Progenitor cell of endocrine pancreas (in vitro differentiated cells): ENCODE data around the gene RBM26. TPM values are rescaled to one million over a fixed set of nuclear protein-coding genes. Genes with fewer than 3 reads are reported as not detected.

Experiments used
- DNase-seq: peaks from one replicate; pipeline ENCODE4 v3.0.0; 2021; ENCODE audit warnings: low spot score; ENCODE audit not compliant: unreplicated experiment
- H3K27ac Mint-ChIP-seq: 2 replicates; pipeline ENCODE4 v1.8.0; 2021; ENCODE audit warnings: mild to moderate bottlenecking, moderate library complexity, mixed read lengths
- H3K27me3 Mint-ChIP-seq: 2 replicates; pipeline ENCODE4 v1.8.0; 2021; ENCODE audit warnings: mixed read lengths
- H3K36me3 Mint-ChIP-seq: 2 replicates; pipeline ENCODE4 v1.8.0; 2022; ENCODE audit warnings: mixed read lengths; ENCODE audit not compliant: insufficient read depth
- H3K4me1 Mint-ChIP-seq: 2 replicates; pipeline ENCODE4 v1.8.0; 2021; ENCODE audit warnings: low read depth, mixed read lengths
- H3K4me3 Mint-ChIP-seq: 2 replicates; pipeline ENCODE4 v1.8.0; 2021; ENCODE audit warnings: low read depth, mild to moderate bottlenecking, moderate library complexity, mixed read lengths
- H3K9me3 Mint-ChIP-seq: 2 replicates; pipeline ENCODE4 v1.8.0; 2021; ENCODE audit warnings: low read depth, mixed read lengths
- CTCF ChIP-seq: fragments of 200-600 bp; sonication (generic); IDR thresholded peaks from one replicate; pipeline ENCODE4 v1.5.0; 2021; ENCODE audit warnings: antibody characterized with exemption, mild to moderate bottlenecking; ENCODE audit not compliant: unreplicated experiment
- long read RNA-seq: library from polyadenylated mRNA; unstranded; transcript quantifications from one replicate; pipeline ENCODE4 v2.0.0, GENCODE V29; 2020
- total RNA-seq: library from RNA; stranded (reverse); gene quantifications from 2 replicates; pipeline ENCODE4 v1.2.1, GENCODE V29; 2021

The RBM26 gene, protein sequence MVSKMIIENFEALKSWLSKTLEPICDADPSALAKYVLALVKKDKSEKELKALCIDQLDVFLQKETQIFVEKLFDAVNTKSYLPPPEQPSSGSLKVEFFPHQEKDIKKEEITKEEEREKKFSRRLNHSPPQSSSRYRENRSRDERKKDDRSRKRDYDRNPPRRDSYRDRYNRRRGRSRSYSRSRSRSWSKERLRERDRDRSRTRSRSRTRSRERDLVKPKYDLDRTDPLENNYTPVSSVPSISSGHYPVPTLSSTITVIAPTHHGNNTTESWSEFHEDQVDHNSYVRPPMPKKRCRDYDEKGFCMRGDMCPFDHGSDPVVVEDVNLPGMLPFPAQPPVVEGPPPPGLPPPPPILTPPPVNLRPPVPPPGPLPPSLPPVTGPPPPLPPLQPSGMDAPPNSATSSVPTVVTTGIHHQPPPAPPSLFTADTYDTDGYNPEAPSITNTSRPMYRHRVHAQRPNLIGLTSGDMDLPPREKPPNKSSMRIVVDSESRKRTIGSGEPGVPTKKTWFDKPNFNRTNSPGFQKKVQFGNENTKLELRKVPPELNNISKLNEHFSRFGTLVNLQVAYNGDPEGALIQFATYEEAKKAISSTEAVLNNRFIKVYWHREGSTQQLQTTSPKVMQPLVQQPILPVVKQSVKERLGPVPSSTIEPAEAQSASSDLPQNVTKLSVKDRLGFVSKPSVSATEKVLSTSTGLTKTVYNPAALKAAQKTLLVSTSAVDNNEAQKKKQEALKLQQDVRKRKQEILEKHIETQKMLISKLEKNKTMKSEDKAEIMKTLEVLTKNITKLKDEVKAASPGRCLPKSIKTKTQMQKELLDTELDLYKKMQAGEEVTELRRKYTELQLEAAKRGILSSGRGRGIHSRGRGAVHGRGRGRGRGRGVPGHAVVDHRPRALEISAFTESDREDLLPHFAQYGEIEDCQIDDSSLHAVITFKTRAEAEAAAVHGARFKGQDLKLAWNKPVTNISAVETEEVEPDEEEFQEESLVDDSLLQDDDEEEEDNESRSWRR
- total RNA-seq: 78.6 and 81.2 TPM in 2 replicates
- long read RNA-seq, full-length matches to known transcripts: 2 of 34 reads
- long read RNA-seq, partial matches to known transcripts: 14 of 34 reads
- long read RNA-seq, other reads (novel, unspliced or antisense): 18 of 34 reads

DNA sequence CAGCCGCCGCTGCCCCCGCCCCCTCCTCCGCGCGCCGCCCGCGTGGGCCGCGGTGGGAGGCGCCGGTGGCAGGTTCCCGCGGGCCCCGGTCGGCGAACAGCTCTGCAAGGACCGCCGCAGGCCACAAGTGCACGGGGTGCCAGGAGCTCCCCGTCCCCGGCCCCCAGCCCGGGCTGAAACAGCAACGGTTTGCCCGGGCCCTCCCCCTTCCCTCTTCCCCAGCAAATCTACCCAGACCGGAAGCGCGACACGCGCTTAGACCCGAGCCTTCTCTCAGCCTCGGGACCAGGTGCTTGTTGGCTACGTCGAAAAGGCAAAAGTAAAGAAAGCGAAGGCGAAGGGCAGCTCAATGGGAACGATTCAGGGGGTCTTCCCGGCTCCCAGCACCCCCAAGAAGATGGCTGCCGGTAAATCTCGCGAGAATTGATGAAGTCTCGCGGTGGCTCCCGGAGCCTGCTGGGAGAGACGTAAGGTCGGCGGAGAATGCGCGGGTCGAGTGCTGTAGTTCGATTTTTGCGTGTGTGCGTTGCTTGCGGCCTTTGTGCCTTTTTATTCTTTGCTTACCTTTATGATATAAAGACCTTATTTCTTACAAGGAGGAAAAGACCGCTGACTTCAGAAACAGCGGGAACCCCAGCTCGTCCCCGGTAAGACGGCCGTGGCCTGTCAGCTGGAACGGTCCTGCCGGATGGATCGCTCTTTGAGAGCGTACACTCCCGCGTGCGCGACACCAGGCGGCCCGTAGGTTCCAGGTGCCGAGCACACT is at the start of gene RBM26:
TSS of gene RBM26 (minus strand) at position 425 of the 766 bp plus-strand sequence. CDS start 481 bp downstream, outside the sequence.
- Mint-ChIP-seq H3K9me3 (no peaks in the 10 kb centered on the region), H3K36me3 (peaks cover under 1% of the 10 kb centered on the region), H3K27ac (peak within 1 kb of the TSS; percentile 99), H3K27me3 (no peaks in the 10 kb centered on the region), H3K4me3 (peak within 1 kb of the TSS; percentile 92), H3K4me1 (peaks cover 36% of the 10 kb centered on the region)
- no peak for TF ChIP-seq CTCF
- peak; percentile 91 for DNase-seq

DNA sequence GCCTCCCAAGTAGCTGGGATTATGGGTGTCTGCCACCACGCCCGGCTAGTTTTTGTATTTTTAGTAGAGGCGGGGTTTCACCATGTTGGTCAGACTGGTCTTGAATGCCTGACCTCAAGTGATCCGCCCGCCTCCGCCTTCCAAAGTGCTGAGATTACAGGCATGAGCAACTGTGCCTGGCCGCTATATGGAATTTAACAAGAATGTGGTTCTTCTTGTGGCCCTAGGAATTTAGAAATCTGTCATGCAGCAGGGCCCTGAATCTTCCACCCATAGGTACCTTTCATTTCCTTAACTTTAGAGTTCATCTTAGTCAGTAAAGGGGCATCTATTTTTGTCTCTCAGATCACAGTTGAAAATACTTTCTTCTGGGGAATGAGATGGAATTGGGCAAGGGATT is 49.3 kb upstream of the RBM26 start:
- no peak overlapping the region for H3K27ac Mint-ChIP-seq
- TF ChIP-seq CTCF: no peak
- H3K4me3 Mint-ChIP-seq: no peak overlapping the region
- no peaks in the 10 kb centered on the region for H3K9me3 Mint-ChIP-seq
- DNase-seq: no peak
- peaks cover 7% of the 10 kb centered on the region for H3K27me3 Mint-ChIP-seq
- H3K36me3 Mint-ChIP-seq: no peaks in the 10 kb centered on the region
- H3K4me1 Mint-ChIP-seq: peaks cover 2% of the 10 kb centered on the region

DNA sequence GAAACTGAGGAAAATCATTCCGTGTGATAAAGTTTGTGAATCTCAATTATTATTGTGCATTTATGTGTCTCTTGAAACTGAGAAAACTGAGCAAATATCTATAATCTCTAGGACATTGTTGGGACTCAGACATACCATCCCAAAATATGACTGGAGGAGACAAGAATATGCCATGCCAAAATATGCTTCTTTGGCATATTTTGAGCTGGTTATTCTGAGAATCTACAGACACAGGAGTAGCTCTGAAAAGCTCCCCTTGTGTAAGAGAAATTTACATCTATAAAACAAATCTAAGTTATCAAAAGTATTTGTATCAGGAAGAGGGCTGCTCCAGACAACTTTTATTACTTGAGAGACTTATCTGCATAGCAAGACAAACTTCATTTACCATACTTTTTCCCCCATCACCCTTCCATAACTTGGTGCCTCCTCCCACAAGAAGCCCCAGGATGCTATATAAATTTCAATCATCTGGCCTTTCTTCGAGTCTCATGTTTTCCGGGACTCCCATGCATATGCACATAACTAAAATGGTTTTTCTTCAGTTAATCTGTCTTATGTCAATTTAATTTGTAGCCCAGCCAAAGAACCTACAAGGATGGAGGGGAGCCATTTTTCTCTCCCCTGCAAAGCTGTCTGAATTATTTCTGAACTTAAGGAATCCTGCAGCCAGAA is 46.3 kb upstream of the RBM26 start:
- no peak overlapping the region for H3K27ac Mint-ChIP-seq
- H3K4me1 Mint-ChIP-seq: no peaks in the 10 kb centered on the region

DNA sequence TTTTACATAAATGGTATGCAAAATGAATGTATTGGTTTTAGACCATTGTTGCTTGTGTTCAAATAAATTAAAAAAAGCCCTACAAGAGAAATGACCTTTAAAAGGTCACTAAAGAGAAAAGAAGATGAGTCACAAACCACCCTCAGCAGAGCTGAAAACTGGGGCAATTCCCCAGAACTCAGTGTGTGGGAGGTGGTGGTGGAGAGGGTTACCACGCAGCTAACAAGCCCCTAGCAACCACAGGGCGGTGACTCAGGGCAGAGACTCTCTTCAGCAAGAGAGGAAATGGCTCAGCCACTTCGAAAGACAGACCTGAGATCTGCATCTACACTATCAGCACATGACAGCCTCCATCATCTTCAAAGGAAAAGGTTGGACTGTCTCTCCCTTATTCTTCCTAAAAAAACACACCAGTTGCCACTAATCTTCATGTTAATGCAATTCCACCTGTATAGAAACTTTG is 45.5 kb upstream of the RBM26 start:
- DNase-seq: no peak
- no peak overlapping the region for H3K4me3 Mint-ChIP-seq
- no peak overlapping the region for H3K27ac Mint-ChIP-seq
- no peaks in the 10 kb centered on the region for H3K4me1 Mint-ChIP-seq
- no peaks in the 10 kb centered on the region for H3K36me3 Mint-ChIP-seq
- peaks cover 25% of the 10 kb centered on the region for H3K27me3 Mint-ChIP-seq
- no peak for TF ChIP-seq CTCF
- H3K9me3 Mint-ChIP-seq: no peaks in the 10 kb centered on the region

More for the DNA sequence above, 46.3 kb upstream of the RBM26 start:
- Mint-ChIP-seq H3K36me3 (no peaks in the 10 kb centered on the region), H3K27me3 (peaks cover 20% of the 10 kb centered on the region), H3K4me3 (no peak overlapping the region), H3K9me3 (no peaks in the 10 kb centered on the region)
- TF ChIP-seq CTCF: no peak
- no peak for DNase-seq
